ENCODE data around the gene GLI3.

GLI3 gene

GRCh38 chr7:41912851-41913567, 324.0 kb downstream of the GLI3 start:
- no peak for DNase-seq

- no peak for DNase-seq
Measured at GRCh38 chr7:41912426-41912825, 324.6 kb downstream of the GLI3 start.

GRCh38 chr7:41911792-41912191, 325.2 kb downstream of the GLI3 start:
- DNase-seq, result no peak

Data from NCI-H82 (cell line).